Suppressor macrophage treated with lipopolysaccharide for 4 hours (primary cell): ENCODE results near the gene CFAP20DC.
"Not testable (repeated sequence)": the region's sequence is repeated elsewhere in the genome, so short reads cannot be mapped to it uniquely, and the experiment has no call there.

ENCODE experiments used
- DNase-seq: peaks from one replicate; pipeline ENCODE4 v3.0.0-alpha.2; 2020

The CFAP20DC gene

DNA sequence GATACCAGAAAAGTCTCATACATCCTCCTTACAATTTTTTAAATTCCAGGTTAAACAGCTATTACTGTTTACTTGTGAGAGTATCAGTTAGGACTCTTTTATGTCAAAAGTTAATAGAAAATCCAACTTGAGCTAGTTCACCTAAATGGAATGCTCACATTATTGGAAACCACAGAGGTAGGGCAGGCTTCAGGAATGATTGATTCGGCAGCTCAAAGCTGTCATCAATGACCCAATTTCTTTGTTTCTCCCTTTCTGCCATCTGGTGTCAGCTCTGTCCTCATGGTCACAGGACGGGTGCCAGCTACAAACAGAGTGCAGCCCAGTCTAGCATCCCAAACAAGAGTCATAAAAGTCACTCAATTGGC, 32.2 kb downstream of the CFAP20DC start:
- no peak for DNase-seq

GRCh38 chr3:59016930-59017616, 32.8 kb downstream of the CFAP20DC start:
- DNase-seq, result no peak

DNA sequence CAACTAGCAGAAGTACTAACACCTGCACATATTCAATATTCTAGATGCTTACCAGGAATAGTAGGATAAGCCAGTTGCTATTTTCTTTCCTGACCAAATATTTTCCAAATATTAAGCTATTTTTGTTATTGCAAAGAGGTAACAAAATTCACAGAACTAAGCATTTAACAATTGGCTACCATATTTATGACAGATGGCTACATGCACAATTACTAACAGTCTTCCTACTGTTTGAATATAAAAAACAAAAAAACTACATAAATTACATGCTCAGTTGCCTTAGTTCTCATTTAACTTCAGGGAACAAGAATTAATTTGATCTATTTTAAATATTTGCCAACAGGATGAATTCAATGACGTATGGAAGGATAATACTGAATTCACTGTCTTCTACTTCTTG, 36.2 kb downstream of the CFAP20DC start:
- no peak for DNase-seq

- DNase-seq, result no peak
Measured at GRCh38 chr3:59006634-59007517, 42.9 kb downstream of the CFAP20DC start.

DNA sequence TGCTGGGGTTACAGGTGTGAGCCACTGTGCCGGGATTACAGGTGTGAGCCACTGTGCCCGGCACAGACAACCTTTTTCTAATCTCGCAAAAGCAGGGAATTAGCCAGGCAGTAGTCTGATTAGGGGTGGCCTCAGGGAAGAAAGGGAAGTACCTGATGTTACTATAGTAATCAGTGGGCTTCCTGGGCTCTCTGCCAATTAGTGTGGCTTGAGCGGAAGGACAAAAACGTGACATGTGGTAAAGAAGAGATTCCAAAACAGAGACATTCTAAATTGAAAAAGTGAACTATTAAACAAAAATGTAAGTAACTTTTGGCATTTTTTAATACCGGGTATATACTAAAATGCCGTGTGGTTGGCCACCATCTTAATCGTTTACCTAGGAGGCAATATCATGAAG, 48.1 kb downstream of the CFAP20DC start:
- DNase-seq, result peak; percentile 12

- no peak for DNase-seq
Measured at GRCh38 chr3:58999774-59000160, 50.1 kb downstream of the CFAP20DC start.

GRCh38 chr3:58999134-58999773, 50.6 kb downstream of the CFAP20DC start:
- DNase-seq, result no peak

DNA sequence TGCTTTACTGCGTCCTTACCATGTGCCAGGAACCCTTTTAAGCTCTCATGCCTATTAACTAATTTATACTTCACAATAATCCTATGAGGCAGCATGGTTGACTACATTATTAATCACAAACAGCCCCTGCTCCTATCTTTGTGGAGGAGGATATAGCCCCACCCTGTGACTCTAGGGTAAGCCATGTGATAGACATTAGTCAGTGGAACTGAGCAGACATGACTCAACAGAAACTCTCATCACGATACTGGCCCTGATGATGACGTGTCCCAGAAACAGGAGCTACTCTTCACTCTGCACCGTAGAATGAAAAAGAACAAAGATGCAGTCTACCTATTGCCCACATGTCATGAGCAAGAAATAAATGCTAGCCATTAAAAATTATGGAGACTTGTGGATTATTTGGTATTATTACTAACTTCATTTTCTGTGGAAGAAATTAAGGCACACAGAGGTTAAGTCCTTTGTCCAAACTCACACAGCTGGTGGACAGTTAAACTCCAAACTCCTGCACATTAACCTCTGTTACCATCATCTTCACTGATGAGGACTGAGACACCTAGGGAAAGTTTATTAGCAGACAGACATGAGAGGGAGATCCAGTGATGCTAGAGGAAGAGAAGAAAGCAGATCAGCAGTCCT, 51.2 kb downstream of the CFAP20DC start:
- peak; percentile 71 for DNase-seq

DNA sequence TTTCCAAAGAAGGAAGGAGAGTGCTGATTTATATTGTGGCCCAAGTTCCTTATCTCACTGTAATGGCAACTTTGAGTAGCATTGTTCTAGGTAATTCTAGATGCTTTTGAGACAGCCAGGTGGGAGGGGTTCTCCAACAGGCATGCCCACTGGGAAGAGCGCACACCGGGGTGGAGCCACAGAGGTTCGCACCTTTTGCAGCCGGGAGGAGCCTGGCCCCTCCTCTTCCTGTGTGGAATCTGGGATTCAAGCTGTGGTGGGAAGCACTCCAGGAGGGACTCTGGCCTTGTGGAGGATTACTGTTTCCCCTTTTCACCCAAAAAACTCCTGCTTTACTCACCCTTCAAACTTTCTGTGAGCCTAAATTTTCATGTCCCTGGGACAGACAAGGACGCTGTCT, 53.1 kb downstream of the CFAP20DC start:
- no peak for DNase-seq

GRCh38 chr3:58994746-58995330, 55.0 kb downstream of the CFAP20DC start:
- peak; percentile 54 for DNase-seq

DNA sequence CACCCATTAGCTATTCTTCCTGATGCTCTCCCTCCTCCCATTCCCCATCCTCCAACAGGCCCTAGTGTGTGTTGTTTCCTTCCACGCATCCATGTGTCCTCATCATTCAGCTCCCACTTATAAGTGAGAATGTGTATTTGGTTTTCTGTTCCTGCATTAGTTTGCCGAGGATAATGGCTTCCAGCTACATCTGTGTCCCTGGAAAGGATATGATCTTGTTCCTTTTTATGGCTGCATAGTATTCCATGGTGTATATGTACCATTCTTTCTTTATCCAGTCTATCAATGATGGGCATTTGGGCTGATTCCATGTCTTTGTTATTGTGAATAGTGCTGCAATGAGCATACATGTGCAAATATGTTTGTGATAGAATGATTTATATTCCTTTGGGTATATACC, 56.3 kb downstream of the CFAP20DC start:
- no peak for DNase-seq

GRCh38 chr3:58991623-58992022, 58.2 kb downstream of the CFAP20DC start:
- no peak for DNase-seq

DNA sequence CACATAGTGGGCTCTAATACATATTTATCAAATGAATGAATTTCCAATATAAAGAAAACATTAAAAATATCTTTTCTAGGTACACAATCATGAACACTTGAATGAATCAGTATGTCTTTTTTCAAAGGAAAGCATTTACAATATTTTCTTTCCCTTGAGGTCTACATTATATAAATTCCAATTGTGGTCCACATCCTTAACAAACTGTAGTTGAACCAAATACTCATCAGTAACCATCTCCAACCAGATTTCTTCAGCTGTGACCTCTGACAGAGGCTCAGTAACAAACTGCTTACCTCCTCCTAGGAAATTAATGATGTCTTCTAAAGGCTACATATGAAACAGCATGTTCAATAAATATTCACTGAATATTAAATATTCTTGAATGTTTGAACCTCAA, 58.8 kb downstream of the CFAP20DC start:
- DNase-seq, result no peak

DNA sequence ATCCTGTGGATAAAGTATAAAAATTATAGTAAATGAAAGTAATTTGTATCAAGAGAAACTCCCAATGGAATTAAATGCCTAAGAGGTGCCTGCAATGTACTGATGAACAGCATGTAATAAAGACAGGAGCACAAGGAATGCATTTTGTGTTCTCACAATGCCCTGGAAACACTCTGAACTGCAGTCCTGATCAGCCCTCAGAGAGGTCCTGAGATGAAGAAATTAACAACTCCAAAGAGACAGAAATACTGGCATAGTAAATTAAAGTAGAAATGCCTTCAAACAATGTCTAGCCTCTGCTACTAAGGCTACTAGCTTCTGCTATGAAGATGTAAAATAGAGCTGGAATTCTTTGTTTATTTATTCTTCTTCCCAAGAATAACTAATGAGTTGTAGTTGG, 59.9 kb downstream of the CFAP20DC start:
- no peak for DNase-seq

DNA sequence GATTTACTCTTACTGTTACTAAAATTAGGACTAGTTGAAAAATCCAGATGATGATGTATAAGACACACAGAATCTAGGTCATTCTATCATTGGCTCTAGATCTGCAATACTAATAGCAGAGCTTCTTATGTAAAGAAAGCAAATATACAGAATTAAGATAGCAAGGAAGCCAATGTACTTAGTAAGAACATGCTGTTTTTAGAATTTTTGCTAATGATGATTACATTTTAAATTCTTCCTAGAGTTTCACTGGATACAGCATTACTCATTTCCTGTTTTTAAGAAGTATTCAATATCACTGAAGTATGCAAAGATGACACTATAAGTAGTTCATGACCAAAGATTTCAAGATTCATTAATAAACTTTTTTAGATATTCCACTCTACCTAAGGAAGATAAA, 60.7 kb downstream of the CFAP20DC start:
- DNase-seq, result no peak

- no peak for DNase-seq
Measured at GRCh38 chr3:58988041-58988440, 61.8 kb downstream of the CFAP20DC start.

- DNase-seq, result no peak
Measured at GRCh38 chr3:58986654-58987053, 63.2 kb downstream of the CFAP20DC start.

DNA sequence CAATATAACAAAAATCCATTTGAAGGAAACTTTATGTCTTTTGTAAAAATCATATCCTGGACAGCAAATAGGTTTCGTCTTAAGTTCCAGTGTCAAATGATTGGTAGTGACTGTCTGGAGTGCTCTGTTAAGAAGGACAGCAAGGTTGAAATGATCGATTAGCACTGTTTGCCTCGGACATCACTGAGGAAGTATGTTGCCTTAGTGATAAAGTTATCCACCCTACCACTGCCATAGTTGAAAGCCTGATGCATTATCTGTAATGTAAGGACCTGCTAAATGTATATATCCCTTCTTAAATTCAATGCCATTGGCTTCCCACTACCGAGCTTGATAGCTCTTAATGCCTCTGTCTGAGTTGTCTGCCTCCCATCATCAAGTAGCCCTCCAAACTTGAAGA, 70.0 kb downstream of the CFAP20DC start:
- DNase-seq, result no peak

- DNase-seq, result no peak
Measured at GRCh38 chr3:58973796-58974195, 76.0 kb downstream of the CFAP20DC start.

GRCh38 chr3:58967866-58968265, 82.0 kb downstream of the CFAP20DC start:
- DNase-seq, result not testable (repeated sequence)

DNA sequence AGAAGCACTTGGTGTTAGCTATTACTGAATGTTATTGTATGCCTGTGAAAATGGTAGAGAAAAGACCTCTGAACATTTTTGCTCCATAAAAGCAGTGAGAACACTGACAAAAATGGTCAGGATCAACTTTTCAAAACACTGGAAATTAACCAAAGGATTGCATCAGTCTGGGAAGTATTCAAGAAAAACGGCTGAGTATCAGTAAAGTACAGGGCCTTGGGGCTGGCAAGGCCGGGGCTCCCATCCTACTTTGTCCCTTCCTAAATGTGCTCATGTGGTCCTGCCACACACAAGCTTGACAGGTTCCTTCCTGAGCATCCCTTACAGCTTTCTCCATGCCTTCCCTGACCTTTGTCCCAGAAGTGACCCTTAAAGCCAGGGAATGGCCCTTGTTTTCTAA, 84.0 kb downstream of the CFAP20DC start:
- no peak for DNase-seq

DNA sequence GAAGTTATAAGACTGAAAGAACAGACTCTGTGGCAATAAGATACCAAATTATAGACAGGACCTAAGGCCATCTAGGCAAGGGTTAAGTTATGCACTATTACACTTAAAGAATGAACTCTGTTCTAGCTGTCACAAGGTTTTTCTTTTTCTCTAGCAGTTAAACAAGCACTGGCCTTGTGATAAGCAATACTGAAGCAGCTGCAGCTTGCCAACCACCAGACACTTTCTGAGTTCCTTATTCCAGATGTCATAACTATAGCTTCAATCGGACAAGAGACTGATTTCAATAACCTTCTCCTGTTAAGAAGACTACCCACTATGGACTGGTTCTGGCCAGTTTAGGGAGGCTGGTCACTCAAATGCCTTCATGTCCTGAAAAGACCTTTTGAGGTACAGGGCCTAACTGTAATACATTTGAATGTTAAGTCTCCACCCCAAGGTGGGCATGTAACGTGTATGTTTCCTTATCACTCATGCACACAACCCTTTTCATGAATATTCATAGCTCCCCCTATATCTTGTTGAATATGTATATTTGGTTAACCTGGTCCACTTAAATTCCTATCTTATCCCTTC, 85.8 kb downstream of the CFAP20DC start:
- no peak for DNase-seq

DNA sequence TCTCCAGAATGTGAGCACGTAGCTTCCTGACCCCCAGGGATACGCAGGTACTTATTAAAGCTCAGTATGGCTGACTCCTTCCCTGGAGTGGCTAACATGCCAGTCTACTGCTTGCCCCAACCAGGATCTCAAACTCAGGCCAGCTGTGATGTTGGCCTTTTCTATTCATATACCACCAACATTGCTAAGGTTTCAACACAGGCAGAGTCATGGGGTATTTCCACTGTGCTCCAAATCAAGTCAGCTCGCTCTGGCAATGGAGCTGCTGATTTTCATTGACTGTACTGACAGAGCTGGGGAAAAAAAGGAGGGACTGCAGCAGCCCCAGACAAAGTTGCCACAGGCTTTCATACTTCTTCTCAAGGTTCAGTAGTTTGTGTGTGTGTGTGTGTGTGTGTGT, 87.0 kb downstream of the CFAP20DC start:
- no peak for DNase-seq
